Suprapubic skin (tissue), 3 donors: ENCODE results near the gene JUNB.

Source experiments
- CTCF ChIP-seq, 2 donors: fragments of 200-600 bp in 1 of 2; fragments of 450-650 bp in 1 of 2; sonication (generic) in 1 of 2; IDR thresholded peaks; one replicate each; pipeline ENCODE4 v1.5.1; 2016 to 2019; ENCODE audit warnings: antibody characterized with exemption in 2 of 2, mild to moderate bottlenecking in 1 of 2, moderate library complexity in 1 of 2
- EP300 ChIP-seq: sonication (generic); formaldehyde crosslinking; IDR thresholded peaks from one replicate; pipeline ENCODE4 v1.6.1; 2017; ENCODE audit warnings: antibody characterized with exemption
- POLR2A ChIP-seq, 2 donors: fragments of 450-650 bp; IDR thresholded peaks; one replicate each; pipeline ENCODE4 v1.6.1; 2017; ENCODE audit warnings: antibody characterized with exemption in 2 of 2, mild to moderate bottlenecking in 2 of 2, moderate library complexity in 2 of 2

DNA sequence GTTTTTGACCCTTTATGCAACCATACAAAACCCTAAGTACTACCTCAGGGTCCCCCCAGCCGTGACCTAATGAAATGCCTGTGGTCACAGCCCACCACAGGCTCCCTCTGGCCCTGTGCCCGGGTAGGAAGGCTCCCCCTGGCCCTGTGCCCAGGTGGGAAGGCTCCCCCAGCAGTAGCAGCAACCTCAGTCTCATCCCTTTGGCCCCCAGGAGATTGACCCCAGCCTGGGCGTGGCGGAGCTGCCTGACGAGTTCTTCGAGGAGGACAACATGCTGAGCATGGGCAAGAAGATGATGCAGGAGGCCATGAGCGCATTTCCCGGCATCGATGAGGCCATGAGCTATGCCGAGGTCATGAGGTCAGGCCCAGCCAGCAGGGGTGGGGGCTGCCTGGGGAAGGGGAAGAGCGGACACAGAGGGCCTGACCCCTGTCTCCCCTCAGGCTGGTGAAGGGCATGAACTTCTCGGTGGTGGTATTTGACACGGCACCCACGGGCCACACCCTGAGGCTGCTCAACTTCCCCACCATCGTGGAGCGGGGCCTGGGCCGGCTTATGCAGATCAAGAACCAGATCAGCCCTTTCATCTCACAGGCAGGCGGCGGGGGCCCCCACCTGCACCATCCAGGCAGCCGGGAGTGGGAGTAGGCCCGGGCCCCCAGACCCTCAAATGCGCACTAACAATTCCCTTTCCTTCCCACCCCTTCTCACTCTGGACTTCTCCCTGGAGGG is 46.0 kb upstream of the JUNB start:
- TF ChIP-seq POLR2A (IDR thresholded peaks at IDR 0.05) (no peak), CTCF (IDR thresholded peaks at IDR 0.05) (no peak), EP300 (no peak)
